Measurements from ENCODE around the gene UNC5CL.

DNA sequence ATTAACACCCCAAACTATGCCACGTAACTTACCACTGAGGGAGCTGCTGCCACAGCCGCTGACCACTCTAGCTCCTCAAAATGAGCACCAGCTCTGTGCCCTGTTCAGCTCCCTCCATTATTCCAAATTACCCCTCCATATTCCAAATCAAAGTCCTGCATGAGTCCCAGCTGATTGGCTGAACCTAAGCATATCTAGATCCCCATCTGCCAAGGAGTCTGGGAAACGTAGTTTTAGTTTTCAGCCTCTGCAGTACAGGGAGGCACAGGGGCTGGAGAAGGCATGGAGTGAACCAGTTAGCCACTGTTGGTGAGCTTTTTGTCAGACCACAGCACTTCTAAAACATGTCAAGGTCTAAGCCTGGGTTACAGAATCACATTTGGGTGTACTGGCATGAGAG lies 15.9 kb downstream of the UNC5CL start:
- TF ChIP-seq CTCF (conservative IDR thresholded peaks at IDR 0.05; ENCODE audit: low read length), result no peak
- TF ChIP-seq EZH2phosphoT487 (IDR thresholded peaks at IDR 0.05; ENCODE audit: borderline replicate concordance), result no peak
